Lower lobe of right lung (tissue), 2 donors: ENCODE data around the gene GDF11. TPM values are rescaled to one million over a fixed set of nuclear protein-coding genes. Genes with fewer than 3 reads are reported as not detected.

Experiments
- ATAC-seq, 2 donors: fragments of 200-7000 bp; cut with Tn5 transposase; one replicate each; pipeline ENCODE4 v1.9.1; 2020 to 2022; ENCODE audit warnings: mild to moderate bottlenecking in 2 of 2, moderate library complexity in 2 of 2
- DNase-seq: peaks from one replicate; pipeline ENCODE4 v3.0.0-alpha.2; 2020
- H3K27ac ChIP-seq: fragments of 200-600 bp; one replicate; pipeline ENCODE4 v1.8.0; 2022
- H3K27me3 ChIP-seq: fragments of 200-600 bp; one replicate; pipeline ENCODE4 v1.8.0; 2022; ENCODE audit warnings: low read depth
- H3K36me3 ChIP-seq: fragments of 200-600 bp; one replicate; pipeline ENCODE4 v1.8.0; 2022; ENCODE audit warnings: mild to moderate bottlenecking
- H3K4me1 ChIP-seq: fragments of 200-600 bp; one replicate; pipeline ENCODE4 v1.8.0; 2022
- H3K4me3 ChIP-seq: fragments of 200-600 bp; one replicate; pipeline ENCODE4 v1.8.0; 2022; ENCODE audit warnings: mild to moderate bottlenecking
- H3K9me3 ChIP-seq: fragments of 200-600 bp; one replicate; pipeline ENCODE4 v1.8.0; 2022
- CTCF ChIP-seq: fragments of 200-600 bp; IDR thresholded peaks from one replicate; pipeline ENCODE4 v1.8.0; 2022; ENCODE audit warnings: antibody characterized with exemption, mild to moderate bottlenecking
- intact Hi-C: fragments of 100-400 bp; cut with DNase I; formaldehyde crosslinking; loops from one replicate; pipeline ENCODE4 v1.11.0; 2022
- total RNA-seq: library from RNA; stranded (reverse); fragmentation: NEBNext Ultra II Directional; extraction: Animal tissue kit (Norgen Biotek cat#: 25700); gene quantifications from one replicate; pipeline ENCODE4 v1.2.1, GENCODE V29; 2021
- donor health status: DM: no; HTN: yes; CAD: no; lungs with severe emphysema.

The GDF11 gene
- total RNA-seq, 1 donor from 2014 or later = 3.8 TPM

- H3K36me3 ChIP-seq = no peaks in the 10 kb centered on the region
- H3K4me1 ChIP-seq = peaks cover 21% of the 10 kb centered on the region
- no peak for TF ChIP-seq CTCF
- H3K4me3 ChIP-seq = peak overlapping the region; percentile 65
- DNase-seq = no peak
- H3K27ac ChIP-seq = no peak overlapping the region
- peaks cover 14% of the 10 kb centered on the region for H3K27me3 ChIP-seq
- intact Hi-C loops = no loop called here
- no peaks in the 10 kb centered on the region for H3K9me3 ChIP-seq
- no peak for ATAC-seq
These were observed 37.9 kb upstream of the GDF11 start for GRCh38 chr12:55704824-55705718.

- DNase-seq (no peak), ATAC-seq (no peak)
- H3K4me3 ChIP-seq = peak overlapping the region; percentile 65
- TF ChIP-seq CTCF = no peak
- H3K9me3 ChIP-seq = no peaks in the 10 kb centered on the region
- no peak overlapping the region for H3K27ac ChIP-seq
- intact Hi-C loops = no loop called here
- H3K4me1 ChIP-seq = peaks cover 21% of the 10 kb centered on the region
- peaks cover 14% of the 10 kb centered on the region for H3K27me3 ChIP-seq
- H3K36me3 ChIP-seq = no peaks in the 10 kb centered on the region
These were observed 37.0 kb upstream of the GDF11 start for GRCh38 chr12:55705782-55706402.

GRCh38 chr12:55706568-55707218 lies 36.2 kb upstream of the GDF11 start:
- intact Hi-C loops = no loop called here
- DNase-seq = no peak
- no peak for TF ChIP-seq CTCF
- H3K27me3 ChIP-seq = peaks cover 14% of the 10 kb centered on the region
- no peaks in the 10 kb centered on the region for H3K9me3 ChIP-seq
- no peak overlapping the region for H3K27ac ChIP-seq
- peak overlapping the region; percentile 65 for H3K4me3 ChIP-seq
- H3K4me1 ChIP-seq = peaks cover 21% of the 10 kb centered on the region
- ATAC-seq = no peak
- no peaks in the 10 kb centered on the region for H3K36me3 ChIP-seq

GRCh38 chr12:55707219-55707671 lies 35.7 kb upstream of the GDF11 start:
- no peak for TF ChIP-seq CTCF
- H3K27ac ChIP-seq = no peak overlapping the region
- intact Hi-C loops = no loop called here
- DNase-seq (no peak), ATAC-seq (peak; percentile 18 to 35)
- H3K9me3 ChIP-seq = no peaks in the 10 kb centered on the region
- peaks cover 21% of the 10 kb centered on the region for H3K4me1 ChIP-seq
- peak overlapping the region; percentile 65 for H3K4me3 ChIP-seq
- no peaks in the 10 kb centered on the region for H3K36me3 ChIP-seq
- peaks cover 14% of the 10 kb centered on the region for H3K27me3 ChIP-seq

- no peak for TF ChIP-seq CTCF
- intact Hi-C loops = no loop called here
- DNase-seq = peak; percentile 80
- peaks cover 21% of the 10 kb centered on the region for H3K4me1 ChIP-seq
- H3K4me3 ChIP-seq = peak within 1 kb of the TSS; percentile 65
- no peaks in the 10 kb centered on the region for H3K36me3 ChIP-seq
- no peaks in the 10 kb centered on the region for H3K9me3 ChIP-seq
- no peak within 1 kb of the TSS for H3K27ac ChIP-seq
- H3K27me3 ChIP-seq = peaks cover 14% of the 10 kb centered on the region
- ATAC-seq = peak; percentile 80 to 87
These were observed 34.9 kb upstream of the GDF11 start, which contains the start of gene ITGA7 for GRCh38 chr12:55707841-55708694. ITGA7 (minus strand) TSS chr12:55707904; CDS start chr12:55707682, 222 bp downstream.
